ENCODE results near the gene CFDP1. TPM values are rescaled to one million over a fixed set of nuclear protein-coding genes. Genes with fewer than 3 reads are reported as not detected.
"Not testable (repeated sequence)": the region's sequence is repeated elsewhere in the genome, so short reads cannot be mapped to it uniquely, and the experiment has no call there.

The CFDP1 gene
- total RNA-seq, 1 donor from 2014 or later, result 65.6 TPM

- TF ChIP-seq, protein P1, sequence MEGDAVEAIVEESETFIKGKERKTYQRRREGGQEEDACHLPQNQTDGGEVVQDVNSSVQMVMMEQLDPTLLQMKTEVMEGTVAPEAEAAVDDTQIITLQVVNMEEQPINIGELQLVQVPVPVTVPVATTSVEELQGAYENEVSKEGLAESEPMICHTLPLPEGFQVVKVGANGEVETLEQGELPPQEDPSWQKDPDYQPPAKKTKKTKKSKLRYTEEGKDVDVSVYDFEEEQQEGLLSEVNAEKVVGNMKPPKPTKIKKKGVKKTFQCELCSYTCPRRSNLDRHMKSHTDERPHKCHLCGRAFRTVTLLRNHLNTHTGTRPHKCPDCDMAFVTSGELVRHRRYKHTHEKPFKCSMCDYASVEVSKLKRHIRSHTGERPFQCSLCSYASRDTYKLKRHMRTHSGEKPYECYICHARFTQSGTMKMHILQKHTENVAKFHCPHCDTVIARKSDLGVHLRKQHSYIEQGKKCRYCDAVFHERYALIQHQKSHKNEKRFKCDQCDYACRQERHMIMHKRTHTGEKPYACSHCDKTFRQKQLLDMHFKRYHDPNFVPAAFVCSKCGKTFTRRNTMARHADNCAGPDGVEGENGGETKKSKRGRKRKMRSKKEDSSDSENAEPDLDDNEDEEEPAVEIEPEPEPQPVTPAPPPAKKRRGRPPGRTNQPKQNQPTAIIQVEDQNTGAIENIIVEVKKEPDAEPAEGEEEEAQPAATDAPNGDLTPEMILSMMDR (IDR thresholded peaks at IDR 0.05), result no peak
- Mint-ChIP-seq H3K4me3 (ENCODE audit: unreplicated experiment) (peak overlapping the region; percentile 22), H3K36me3 (ENCODE audit: unreplicated experiment) (peaks cover 12% of the 10 kb centered on the region), H3K27ac (ENCODE audit: unreplicated experiment) (no peak overlapping the region), H3K27me3 (ENCODE audit: unreplicated experiment) (no peaks in the 10 kb centered on the region), H3K9me3 (ENCODE audit: unreplicated experiment) (no peaks in the 10 kb centered on the region), H3K4me1 (ENCODE audit: unreplicated experiment) (peaks cover 41% of the 10 kb centered on the region)
- no peak for DNase-seq (ENCODE audit: extremely low spot score, unreplicated experiment)
Measured at GRCh38 chr16:75429621-75430403, 3.5 kb downstream of the CFDP1 start.

GRCh38 chr16:75426524-75426923, 6.8 kb downstream of the CFDP1 start:
- not testable (repeated sequence) for H3K4me3 Mint-ChIP-seq (ENCODE audit: unreplicated experiment); H3K27me3 Mint-ChIP-seq (ENCODE audit: unreplicated experiment); H3K9me3 Mint-ChIP-seq (ENCODE audit: unreplicated experiment); DNase-seq (ENCODE audit: extremely low spot score, unreplicated experiment)
- Mint-ChIP-seq H3K4me1 (ENCODE audit: unreplicated experiment) (peaks cover 31% of the 10 kb centered on the region), H3K27ac (ENCODE audit: unreplicated experiment) (peak overlapping the region; percentile 50), H3K36me3 (ENCODE audit: unreplicated experiment) (peaks cover 12% of the 10 kb centered on the region)

- not testable (repeated sequence) for H3K27ac Mint-ChIP-seq (ENCODE audit: unreplicated experiment); H3K9me3 Mint-ChIP-seq (ENCODE audit: unreplicated experiment); H3K27me3 Mint-ChIP-seq (ENCODE audit: unreplicated experiment); H3K4me3 Mint-ChIP-seq (ENCODE audit: unreplicated experiment); DNase-seq (ENCODE audit: extremely low spot score, unreplicated experiment); H3K36me3 Mint-ChIP-seq (ENCODE audit: unreplicated experiment)
- peaks cover 35% of the 10 kb centered on the region for H3K4me1 Mint-ChIP-seq (ENCODE audit: unreplicated experiment)
Measured at GRCh38 chr16:75424105-75424762, 9.1 kb downstream of the CFDP1 start.

DNA sequence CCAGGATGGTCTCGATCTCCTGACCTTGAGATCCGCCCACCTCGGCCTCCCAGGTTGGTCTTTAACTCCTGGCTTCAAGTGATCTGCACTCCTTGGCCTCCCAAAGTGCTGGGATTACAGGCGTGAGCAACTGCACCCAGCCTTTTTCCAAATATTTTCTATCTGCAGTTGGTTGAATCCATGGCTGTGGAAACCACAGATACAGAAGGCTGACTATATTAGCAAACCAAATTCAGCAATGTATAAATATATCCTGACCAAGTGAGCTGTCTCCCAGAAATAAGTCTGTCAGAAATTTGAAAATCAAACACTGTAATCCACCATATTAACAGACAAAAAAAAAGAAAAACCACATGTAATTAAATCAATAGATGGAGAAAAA, 9.6 kb downstream of the CFDP1 start:
- Mint-ChIP-seq H3K27ac (ENCODE audit: unreplicated experiment) (no peak overlapping the region), H3K4me1 (ENCODE audit: unreplicated experiment) (peaks cover 35% of the 10 kb centered on the region), H3K36me3 (ENCODE audit: unreplicated experiment) (peaks cover 5% of the 10 kb centered on the region), H3K9me3 (ENCODE audit: unreplicated experiment) (no peaks in the 10 kb centered on the region), H3K4me3 (ENCODE audit: unreplicated experiment) (no peak overlapping the region), H3K27me3 (ENCODE audit: unreplicated experiment) (no peaks in the 10 kb centered on the region)
- TF ChIP-seq, protein P1 (IDR thresholded peaks at IDR 0.05), result no peak
- DNase-seq (ENCODE audit: extremely low spot score, unreplicated experiment), result no peak

DNA sequence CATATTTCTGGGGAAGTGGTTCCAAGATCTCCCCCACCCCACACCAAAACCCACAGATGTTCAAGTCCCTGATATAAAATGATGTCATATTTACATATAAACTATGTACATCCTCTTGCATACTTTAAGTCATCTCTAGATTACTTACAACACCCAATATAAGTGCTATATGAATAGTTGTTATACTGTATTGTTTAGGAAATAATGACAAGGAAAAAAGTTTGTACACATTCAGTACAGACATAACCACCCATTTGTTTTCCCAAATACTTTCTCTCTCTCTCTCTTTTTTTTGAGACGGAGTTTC, 11.5 kb downstream of the CFDP1 start:
- Mint-ChIP-seq H3K27ac (ENCODE audit: unreplicated experiment) (peak overlapping the region; percentile 64), H3K36me3 (ENCODE audit: unreplicated experiment) (peaks cover 2% of the 10 kb centered on the region), H3K4me1 (ENCODE audit: unreplicated experiment) (peaks cover 42% of the 10 kb centered on the region), H3K4me3 (ENCODE audit: unreplicated experiment) (no peak overlapping the region), H3K9me3 (ENCODE audit: unreplicated experiment) (no peaks in the 10 kb centered on the region), H3K27me3 (ENCODE audit: unreplicated experiment) (no peaks in the 10 kb centered on the region)
- no peak for DNase-seq (ENCODE audit: extremely low spot score, unreplicated experiment)
- TF ChIP-seq, protein P1 (IDR thresholded peaks at IDR 0.05), result no peak

Measured in osteocyte (in vitro differentiated cells).